ENCODE results near the gene PLA2G2C.

DNA sequence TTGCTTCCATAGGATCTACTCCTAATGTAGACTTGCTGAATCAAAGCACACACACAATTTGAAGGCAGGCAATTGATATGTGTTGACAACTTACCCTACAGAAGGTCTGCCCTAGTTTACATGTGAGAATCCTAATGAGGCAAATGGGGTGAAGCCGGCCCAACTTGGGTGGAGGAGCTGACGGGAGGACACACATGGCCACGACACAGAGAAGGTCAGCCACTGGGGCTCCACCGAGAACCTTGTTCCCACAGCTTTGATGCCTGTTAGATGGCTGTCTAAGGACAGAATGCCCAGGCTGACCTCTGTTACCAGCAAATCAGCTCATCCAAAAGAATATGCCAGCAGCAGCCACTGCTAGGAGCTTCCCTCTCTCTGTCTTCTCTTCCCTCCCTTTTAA lies 65.5 kb downstream of the PLA2G2C start:
- no peak for TF ChIP-seq EZH2 (IDR thresholded peaks at IDR 0.05)
- TF ChIP-seq POLR2AphosphoS5 (IDR thresholded peaks at IDR 0.05; ENCODE audit: borderline replicate concordance, low read depth, low read length): no peak
